Raji (cell line): ENCODE data around the gene SFXN2.

ENCODE experiments used
- POLR2A ChIP-seq: IDR thresholded peaks from 2 replicates; pipeline ENCODE4 v1.6.1; 2011; ENCODE audit warnings: low read depth, low read length, control low read depth; ENCODE audit not compliant: insufficient read depth

Gene SFXN2

GRCh38 chr10:102714621-102715455 lies at the start of gene SFXN2:
SFXN2 (plus strand) TSS chr10:102714636; CDS start chr10:102726637, 12,001 bp downstream.
- peak; percentile 86 for TF ChIP-seq POLR2A

GRCh38 chr10:102665904-102666509 lies 48.4 kb upstream of the SFXN2 start:
- no peak for TF ChIP-seq POLR2A

GRCh38 chr10:102668326-102669107 lies 45.9 kb upstream of the SFXN2 start:
- no peak for TF ChIP-seq POLR2A

- no peak for TF ChIP-seq POLR2A
These were observed 45.0 kb upstream of the SFXN2 start for GRCh38 chr10:102669206-102670064.

GRCh38 chr10:102670065-102670670 lies 44.3 kb upstream of the SFXN2 start:
- TF ChIP-seq POLR2A: no peak

- TF ChIP-seq POLR2A: no peak
These were observed 43.5 kb upstream of the SFXN2 start for GRCh38 chr10:102670871-102671434.

GRCh38 chr10:102673236-102673818 lies 41.1 kb upstream of the SFXN2 start:
- no peak for TF ChIP-seq POLR2A

DNA sequence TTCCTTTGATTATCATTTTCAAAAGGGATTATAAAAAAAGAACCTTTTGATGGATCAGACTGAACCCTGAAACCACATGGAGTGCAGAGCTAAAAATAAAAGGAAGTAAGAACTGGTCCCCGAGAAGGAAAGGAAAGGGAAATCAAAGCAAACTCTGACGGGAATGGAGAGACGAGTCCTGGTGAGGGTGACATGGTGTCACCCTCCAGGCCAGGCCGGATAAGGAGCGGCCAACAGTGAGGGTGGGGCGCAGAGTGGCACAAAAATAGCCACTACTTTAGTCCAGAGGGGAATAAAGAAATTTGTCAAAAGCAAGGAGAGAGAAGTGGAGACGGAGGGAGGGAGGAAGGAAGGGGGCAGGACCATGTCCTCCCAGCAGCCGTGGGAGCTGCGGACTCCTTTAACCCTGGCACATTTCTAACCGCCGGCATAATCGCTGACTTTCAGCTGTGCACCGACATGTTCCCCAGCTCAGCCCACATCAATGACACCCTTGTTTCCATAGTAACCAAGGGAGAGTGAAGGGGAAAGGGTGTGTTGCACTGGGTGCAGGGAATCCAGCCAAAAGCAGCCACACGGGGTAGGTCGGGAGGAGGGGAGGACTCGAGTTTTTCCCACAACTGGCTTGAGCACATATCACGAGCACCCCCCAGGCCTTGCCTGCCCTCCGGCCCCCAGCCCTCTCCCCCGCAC lies 40.5 kb upstream of the SFXN2 start:
- no peak for TF ChIP-seq POLR2A

DNA sequence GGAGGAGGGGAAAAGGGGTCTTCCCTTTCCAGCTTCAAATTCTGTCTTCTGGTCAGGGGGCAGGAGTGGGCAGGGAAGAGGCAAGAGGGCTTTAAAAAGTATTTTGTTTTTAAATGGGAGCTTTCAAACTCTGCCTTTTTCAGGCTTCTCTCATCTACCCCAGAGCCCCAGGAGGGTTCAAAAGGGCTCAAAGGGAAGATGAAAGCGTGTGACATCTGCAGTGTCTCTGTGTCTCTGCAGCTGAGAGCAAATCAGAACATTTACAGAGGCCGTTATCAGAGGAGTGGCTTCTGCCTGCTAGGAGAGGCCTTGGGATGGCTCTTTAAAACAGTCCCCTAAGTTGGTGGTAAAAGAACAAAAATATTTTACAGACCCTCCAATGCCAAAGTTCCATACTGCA lies 39.9 kb upstream of the SFXN2 start:
- no peak for TF ChIP-seq POLR2A

DNA sequence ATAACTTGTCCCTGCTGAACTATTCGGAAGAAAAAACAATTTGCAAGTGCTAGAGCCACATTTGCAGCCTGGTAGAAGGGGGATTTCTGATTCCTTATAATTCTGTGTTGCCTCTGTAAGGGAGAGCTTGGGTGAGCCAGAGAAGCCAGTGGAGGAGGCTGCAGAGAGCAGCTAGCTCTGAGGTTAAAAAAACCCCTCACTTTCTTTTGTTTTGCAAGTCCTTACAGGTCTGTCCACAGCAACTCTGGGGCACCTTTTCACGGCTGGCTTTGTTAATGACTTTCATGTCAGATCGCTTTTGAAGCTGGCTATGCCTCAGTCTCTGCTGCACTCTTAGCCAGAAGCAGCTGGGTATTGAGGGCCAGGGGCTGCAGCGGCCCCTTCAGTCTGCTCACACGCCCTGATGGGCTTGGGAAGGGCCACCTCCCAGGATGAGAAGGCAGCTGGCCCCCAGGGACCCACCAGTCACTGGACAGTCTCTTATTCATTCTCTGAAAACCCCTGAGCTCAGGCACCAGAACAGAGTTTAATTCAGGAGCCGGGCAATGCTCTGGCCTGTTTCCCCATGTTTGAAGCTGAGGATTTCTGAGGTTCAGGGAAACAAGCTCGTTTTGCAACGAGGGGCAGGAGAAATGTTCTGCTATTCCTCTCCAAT lies 39.3 kb upstream of the SFXN2 start:
- TF ChIP-seq POLR2A: no peak

DNA sequence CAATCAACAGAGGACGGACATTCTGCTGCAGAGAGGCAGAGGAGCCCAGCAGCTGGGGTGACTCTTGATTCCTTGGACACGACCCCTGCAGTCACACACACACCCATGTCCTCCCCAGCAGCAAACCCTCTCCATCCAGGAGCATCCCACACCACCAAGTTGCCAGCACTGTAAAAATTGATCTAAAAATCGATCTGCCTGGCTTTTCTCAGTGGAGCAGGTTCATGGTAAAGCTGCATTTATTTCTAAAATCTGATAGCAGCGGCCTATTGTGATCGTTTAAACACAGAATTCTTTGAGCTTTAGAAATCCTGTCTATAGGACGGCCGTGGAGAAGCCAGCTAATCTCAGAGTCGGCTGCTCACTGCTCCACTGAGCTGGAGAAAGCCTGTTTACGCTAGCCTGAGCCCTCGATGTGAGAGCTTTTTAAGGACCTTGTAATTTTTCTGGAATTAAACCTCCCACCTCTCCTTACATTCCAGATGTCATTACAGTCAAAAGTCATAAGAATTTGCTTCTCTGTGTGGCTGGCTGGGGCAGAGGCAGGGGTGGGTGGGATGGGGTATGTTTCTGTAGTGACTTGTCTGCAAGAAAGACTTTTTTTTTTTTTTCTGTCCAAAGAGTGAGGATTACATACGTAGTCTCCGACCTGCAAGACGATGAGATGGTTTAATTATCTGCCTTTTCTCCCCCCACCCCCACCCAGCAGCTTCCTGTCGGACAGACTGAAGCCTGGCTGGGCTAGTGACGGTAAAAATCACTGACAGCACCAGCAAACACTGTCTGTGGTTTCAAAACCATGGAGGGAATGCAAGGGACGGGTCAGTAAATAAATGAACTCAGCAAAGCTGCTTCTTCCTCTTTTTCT lies 38.5 kb upstream of the SFXN2 start:
- no peak for TF ChIP-seq POLR2A
